IMR-90 (cell line): Measurements from ENCODE around the gene HHIP. TPM values are rescaled to one million over a fixed set of nuclear protein-coding genes. Genes with fewer than 3 reads are reported as not detected.

Source experiments
- ATAC-seq: fragments of 200-7000 bp; cut with Tn5 transposase; 2 replicates; pipeline ENCODE4 v1.9.1; 2020; ENCODE audit warnings: low read depth, mild to moderate bottlenecking, moderate library complexity
- BruUV-seq: library from RNA; stranded (reverse); fragments of 400-500 nt; replicated peaks from 2 replicates; lab custom pipeline; 2021; lab: Mats Ljungman, UMichigan
- CTCF ChIA-PET: fragments of 300-600 bp; formaldehyde crosslinking; extraction: SDS; loops from one replicate; lab custom pipeline; 2021; ENCODE audit warnings: antibody characterized with exemption; lab: Yijun Ruan, JAX
- POLR2A ChIA-PET: fragments of 300-600 bp; sonication (Branson Sonifier 250); formaldehyde crosslinking; loops from one replicate; lab custom pipeline; 2022; ENCODE audit warnings: antibody characterized with exemption; ENCODE audit not compliant: unreplicated experiment; lab: Charles Lee
- DNase-seq: peaks from one replicate; pipeline ENCODE4 v3.0.0; 2013
- H2AFZ ChIP-seq: replicated peaks from 2 replicates; pipeline ENCODE3; 2013; ENCODE audit warnings: low read length, mild to moderate bottlenecking; ENCODE audit not compliant: poor library complexity
- H2AK5ac ChIP-seq: 2 replicates; pipeline ENCODE4 v1.6.1; 2013; ENCODE audit warnings: low read depth, low read length, inconsistent platforms
- H2AK9ac ChIP-seq: replicated peaks from 2 replicates; pipeline ENCODE3; 2013; ENCODE audit warnings: mild to moderate bottlenecking, low read depth, low read length, moderate library complexity; ENCODE audit not compliant: poor library complexity
- H2BK120ac ChIP-seq: 2 replicates; pipeline ENCODE4 v1.6.1; 2013; ENCODE audit warnings: low read depth, low read length, inconsistent platforms
- H2BK15ac ChIP-seq: 3 replicates; pipeline ENCODE4 v1.6.1; 2013; ENCODE audit warnings: low read depth, low read length, inconsistent platforms
- H2BK20ac ChIP-seq: 2 replicates; pipeline ENCODE4 v1.6.1; 2013; ENCODE audit warnings: low read depth, mild to moderate bottlenecking, inconsistent platforms, low read length, moderate library complexity
- H2BK5ac ChIP-seq: 2 replicates; pipeline ENCODE4 v1.6.1; 2013; ENCODE audit warnings: mild to moderate bottlenecking, low read depth, low read length, inconsistent platforms; ENCODE audit not compliant: poor library complexity, severe bottlenecking
- H3K14ac ChIP-seq: replicated peaks from 2 replicates; pipeline ENCODE4 v1.6.1; 2013; ENCODE audit warnings: low read depth, low read length, inconsistent platforms
- H3K18ac ChIP-seq: 2 replicates; pipeline ENCODE4 v1.6.1; 2013; ENCODE audit warnings: low read depth, low read length, control low read depth
- H3K23ac ChIP-seq: 2 replicates; pipeline ENCODE4 v1.6.1; 2013; ENCODE audit warnings: low read depth, low read length, inconsistent platforms
- H3K27ac ChIP-seq: 2 replicates; pipeline ENCODE4 v1.5.1; 2013; ENCODE audit warnings: mild to moderate bottlenecking, control low read depth, low read length; ENCODE audit not compliant: insufficient read depth
- H3K27me3 ChIP-seq: 2 replicates; pipeline ENCODE4 v1.6.1; 2013; ENCODE audit warnings: low read length; ENCODE audit not compliant: control insufficient read depth, insufficient read depth
- H3K36me3 ChIP-seq: 2 replicates; pipeline ENCODE4 v1.6.1; 2013; ENCODE audit warnings: low read length, mixed read lengths; ENCODE audit not compliant: control insufficient read depth, insufficient read depth
- H3K4ac ChIP-seq: 2 replicates; pipeline ENCODE4 v1.6.1; 2013; ENCODE audit warnings: low read depth, low read length, inconsistent platforms
- H3K4me1 ChIP-seq: 2 replicates; pipeline ENCODE4 v1.6.1; 2013; ENCODE audit warnings: low read length, mixed read lengths; ENCODE audit not compliant: control insufficient read depth, insufficient read depth
- H3K4me2 ChIP-seq: 2 replicates; pipeline ENCODE4 v1.6.1; 2013; ENCODE audit warnings: low read depth, mild to moderate bottlenecking, control low read depth, low read length, moderate library complexity
- H3K4me3 ChIP-seq: 2 replicates; pipeline ENCODE4 v1.5.1; 2013; ENCODE audit warnings: low read depth, mild to moderate bottlenecking, control low read depth, low read length, moderate library complexity; ENCODE audit not compliant: insufficient read depth
- H3K56ac ChIP-seq: 2 replicates; pipeline ENCODE4 v1.6.1; 2013; ENCODE audit warnings: low read length, inconsistent platforms; ENCODE audit not compliant: insufficient read depth; ENCODE audit errors: extremely low read depth
- H3K79me1 ChIP-seq, 2 experiments: 2 replicates each; pipeline ENCODE4 v1.6.1; 2013; ENCODE audit warnings: low read length in 2 of 2, inconsistent platforms in 1 of 2, low read depth in 1 of 2
- H3K9ac ChIP-seq: 2 replicates; pipeline ENCODE4 v1.6.1; 2013; ENCODE audit warnings: low read depth, low read length, control low read depth
- H3K9me1 ChIP-seq: 2 replicates; pipeline ENCODE4 v1.6.1; 2013; ENCODE audit warnings: low read length, inconsistent platforms; ENCODE audit not compliant: insufficient read depth
- H3K9me3 ChIP-seq: 2 replicates; pipeline ENCODE4 v1.6.1; 2013; ENCODE audit warnings: low read length; ENCODE audit not compliant: control insufficient read depth, insufficient read depth
- H4K20me1 ChIP-seq: 2 replicates; pipeline ENCODE4 v1.6.1; 2013; ENCODE audit warnings: low read length, inconsistent platforms; ENCODE audit not compliant: insufficient read depth
- H4K5ac ChIP-seq: 2 replicates; pipeline ENCODE4 v1.6.1; 2013; ENCODE audit warnings: mild to moderate bottlenecking, low read depth, low read length, control low read depth
- H4K8ac ChIP-seq, 2 experiments: 2 replicates each; pipeline ENCODE4 v1.6.1; 2013; ENCODE audit warnings: low read depth in 2 of 2, low read length in 2 of 2, control low read depth in 1 of 2, inconsistent platforms in 1 of 2
- H4K91ac ChIP-seq: 2 replicates; pipeline ENCODE4 v1.6.1; 2013; ENCODE audit warnings: low read depth, low read length, inconsistent platforms; ENCODE audit not compliant: insufficient read depth
- CEBPB ChIP-seq: IDR thresholded peaks from 2 replicates; pipeline ENCODE4 v1.6.1; 2012; ENCODE audit warnings: low read depth, low read length, improper control_type of control experiment
- CHD1 ChIP-seq: IDR thresholded peaks from 2 replicates; pipeline ENCODE4 v1.6.1; 2012; ENCODE audit warnings: low read depth, low read length, improper control_type of control experiment
- FOS ChIP-seq: fragments of 150-350 bp; IDR thresholded peaks from 2 replicates; pipeline ENCODE4 v1.6.1; 2016; ENCODE audit warnings: low read depth, low read length
- MAFK ChIP-seq: IDR thresholded peaks from 2 replicates; pipeline ENCODE4 v1.6.1; 2012; ENCODE audit warnings: low read depth, low read length, improper control_type of control experiment
- MAZ ChIP-seq: IDR thresholded peaks from 2 replicates; pipeline ENCODE4 v1.6.1; 2012; ENCODE audit warnings: low read depth, mild to moderate bottlenecking, low read length, improper control_type of control experiment, moderate library complexity, borderline replicate concordance
- MXI1 ChIP-seq: IDR thresholded peaks from 2 replicates; pipeline ENCODE4 v1.6.1; 2012; ENCODE audit warnings: low read depth, mild to moderate bottlenecking, low read length, moderate library complexity, borderline replicate concordance
- RAD21 ChIP-seq: IDR thresholded peaks from 2 replicates; pipeline ENCODE4 v1.6.1; 2012; ENCODE audit warnings: low read length, improper control_type of control experiment
- RCOR1 ChIP-seq: IDR thresholded peaks from 2 replicates; pipeline ENCODE4 v1.6.1; 2012; ENCODE audit warnings: mild to moderate bottlenecking, low read length, improper control_type of control experiment; ENCODE audit not compliant: insufficient replicate concordance
- RFX5 ChIP-seq: IDR thresholded peaks from 2 replicates; pipeline ENCODE4 v1.8.0; 2012; ENCODE audit warnings: low read depth, mild to moderate bottlenecking, low read length, moderate library complexity
- USF2 ChIP-seq: fragments of 150-350 bp; IDR thresholded peaks from 2 replicates; pipeline ENCODE4 v1.6.1; 2017; ENCODE audit warnings: mild to moderate bottlenecking, antibody characterized with exemption, low read length, low read depth
- whole genome bisulfite sequencing, 2 experiments: methylation state at CpG; one replicate each; pipeline versions ENCODE4 v1.1.5 to v1.1.7; 2013; ENCODE audit warnings: missing lambda C conversion rate in 2 of 2; ENCODE audit not compliant: insufficient read length in 1 of 2; ENCODE audit errors: extremely low coverage in 2 of 2; 5-methylcytosine and 5-hydroxymethylcytosine counted together
- dilution Hi-C: fragments of 300-500 bp; cut with HindIII; formaldehyde crosslinking; loops from one replicate; pipeline ENCODE4 v1.14.3; 2018; ENCODE audit warnings: low sequenced_read_pairs; ENCODE audit not compliant: unreplicated experiment
- in situ Hi-C: fragments of 300-500 bp; cut with MboI; formaldehyde crosslinking; loops from 3 replicates; pipeline ENCODE4 v1.14.3; 2019; ENCODE audit warnings: low sequenced_read_pairs, inconsistent platforms, mixed read lengths
- intact Hi-C: fragments of 100-400 bp; cut with micrococcal nuclease; formaldehyde crosslinking; loops from 2 replicates; pipeline ENCODE4 v1.10.0; 2022
- polyA plus RNA-seq, 3 experiments: library from polyadenylated mRNA; depleted of rRNA; stranded (reverse); fragments of >200 nt; gene quantifications; 2 replicates each; pipeline ENCODE4 v1.2.3, GENCODE V29; 2012; ENCODE audit warnings: low replicate concordance in 1 of 3
- total RNA-seq: library from RNA; depleted of rRNA; stranded (reverse); fragments of >200 nt; gene quantifications from 2 replicates; pipeline ENCODE4 v1.2.3, GENCODE V29; 2012

The HHIP gene
- total and polyA plus RNA-seq, 2 of the 4 experiments (the other 2 are of a cell fraction), result 6.6 to 9.6 TPM

DNA sequence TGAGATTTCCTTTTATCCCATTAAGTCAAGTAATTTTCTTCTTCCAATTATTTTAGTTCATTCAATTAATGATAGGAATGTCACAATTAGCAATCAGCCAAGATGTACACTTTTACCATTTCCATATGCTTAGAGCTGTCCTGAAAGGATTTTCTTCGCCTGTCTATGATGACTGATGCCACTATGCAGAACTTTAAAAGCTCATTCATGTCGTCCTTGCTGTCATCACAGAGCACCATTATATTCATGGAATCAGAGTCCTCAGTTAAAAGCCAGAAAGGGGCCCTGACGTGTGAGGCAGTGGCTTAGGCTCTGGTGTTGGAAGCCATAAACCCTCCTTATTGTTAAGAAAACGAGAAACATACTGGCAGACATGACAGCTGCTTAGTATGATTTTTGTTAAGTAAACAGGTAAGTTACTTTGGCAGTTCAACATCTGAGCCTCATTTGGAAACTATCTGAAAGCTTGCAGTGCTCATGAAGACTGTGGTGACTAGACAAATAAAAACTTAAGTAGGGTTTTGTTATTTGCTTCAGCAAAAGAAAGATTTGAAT, 73.1 kb downstream of the HHIP start:
- in situ Hi-C loops (no loop called here), dilution Hi-C loops (no loop called here), intact Hi-C loops (no loop called here)
- Histone ChIP-seq H3K9ac (no peak overlapping the region), H2AK5ac (0 out of 2 replicates have a peak overlapping the region, but pooled peaks have one; percentile 24), H4K5ac (no peak overlapping the region), H3K4me1 (0 out of 2 replicates have a peak, but pooled peaks cover 1% of the 10 kb centered on the region), H3K79me1 (no peaks in the 10 kb centered on the region), H3K56ac (no peak overlapping the region), H3K18ac (no peak overlapping the region), H3K4me3 (no peak overlapping the region), H3K9me1 (no peaks in the 10 kb centered on the region), H3K4ac (no peak overlapping the region), H4K8ac (no peak overlapping the region), H3K14ac (no peak overlapping the region), H3K27me3 (no peaks in the 10 kb centered on the region), H2AFZ (no peak overlapping the region), H4K91ac (no peak overlapping the region), H2BK5ac (no peak overlapping the region), H2BK120ac (no peak overlapping the region), H3K36me3 (no peaks in the 10 kb centered on the region), H3K9me3 (no peaks in the 10 kb centered on the region), H4K20me1 (no peaks in the 10 kb centered on the region), H3K4me2 (no peak overlapping the region), H2BK15ac (no peak overlapping the region), H2AK9ac (no peak overlapping the region), H3K23ac (no peak overlapping the region), H3K27ac (no peak overlapping the region), H2BK20ac (no peak overlapping the region)
- DNase-seq (no peak), ATAC-seq (no peak)
- no TSS peak for BruUV-seq
- TF ChIP-seq RFX5, result no peak
- no peak for TF ChIP-seq RAD21
- TF ChIP-seq CEBPB, result no peak
- TF ChIP-seq FOS, result no peak
- TF ChIP-seq MAZ, result no peak
- no peak for TF ChIP-seq RCOR1
- TF ChIP-seq USF2, result no peak
- no peak for TF ChIP-seq MAFK
- no peak for TF ChIP-seq CHD1
- TF ChIP-seq MXI1, result no peak
- CTCF ChIA-PET, result no interaction called here
- 80% methylated on average over 1 of the region's 4 CpGs; no CpG with 5 or more reads in 1 of the 2 experiments for WGBS, 2 experiments
- POLR2A ChIA-PET, result no interaction called here
